ENCODE data around the gene MYZAP. TPM values are rescaled to one million over a fixed set of nuclear protein-coding genes. Genes with fewer than 3 reads are reported as not detected.

Gene MYZAP
- total and polyA plus RNA-seq, 2 of the 13 experiments (the other 11 are each of a cell fraction or from before 2014, with no cell fraction given) = not detected

DNA sequence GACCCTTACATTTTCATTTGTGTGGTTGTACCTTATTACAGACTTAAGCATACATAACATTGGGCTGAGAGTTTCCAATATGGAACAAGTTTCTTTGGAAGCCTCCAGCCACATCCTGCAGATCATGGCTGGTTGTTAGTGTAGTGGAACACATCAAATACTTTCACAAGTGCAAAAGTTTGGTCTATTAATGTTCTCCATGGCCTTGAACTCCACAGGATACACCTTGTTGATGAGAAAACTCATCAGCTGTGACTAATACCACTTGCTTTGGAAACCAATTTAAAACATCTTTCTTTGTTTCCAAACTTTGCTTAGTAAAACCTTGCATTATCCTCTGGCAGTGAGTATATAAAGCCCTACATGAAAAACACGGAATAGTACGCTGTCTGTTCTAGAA, 46.1 kb downstream of the MYZAP start (continued):
- TF ChIP-seq GABPB1 (CRISPR knock-in tag; IDR thresholded peaks at IDR 0.05) (no peak), SAFB2 (CRISPR knock-in tag; IDR thresholded peaks at IDR 0.05; ENCODE audit: borderline replicate concordance, low read depth) (no peak), ZNF724P (CRISPR knock-in tag; IDR thresholded peaks at IDR 0.05; ENCODE audit: borderline replicate concordance) (no peak)

DNA sequence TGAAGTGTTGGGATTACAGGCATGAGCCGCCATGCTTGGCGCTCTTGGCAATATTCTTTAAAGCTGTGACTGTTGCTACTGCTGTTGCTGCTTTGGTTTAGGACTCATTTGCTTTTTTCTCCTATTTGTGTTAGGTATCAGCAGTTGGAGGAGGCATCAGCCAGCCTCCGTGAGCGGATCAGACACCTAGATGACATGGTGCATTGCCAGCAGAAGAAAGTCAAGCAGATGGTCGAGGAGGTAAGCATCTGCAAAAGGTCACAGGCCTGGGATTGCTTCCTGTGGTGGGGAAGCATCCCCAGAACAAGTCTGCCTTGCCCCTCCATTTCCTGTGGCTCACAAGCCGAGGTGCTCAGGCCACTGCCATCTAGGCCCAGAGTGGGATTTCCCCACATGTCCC, 47.6 kb downstream of the MYZAP start:
- ChIA-PET POLR2A (no interaction called here), CTCF (ENCODE audit: low intra/inter-chr PET ratio, low total read pairs) (no interaction called here)
- ATAC-seq (no peak), DNase-seq (ENCODE audit: low spot score) (no peak), FAIRE-seq (no peak)
- BruUV-seq (replicated peaks) = no TSS peak
- Histone ChIP-seq H3K36me3 (replicated peaks in 1 of 2; ENCODE audit: control insufficient read depth in 1 of 2, insufficient read depth in 2 of 2, low read length in 2 of 2) (no peaks in the 10 kb centered on the region), H3K9ac (ENCODE audit: insufficient read depth, low read depth, low read length) (no peak overlapping the region), H3K4me3 (replicated peaks in 1 of 3; ENCODE audit: insufficient read depth in 1 of 3, low read depth in 2 of 3, low read length in 3 of 3) (no peak overlapping the region), H3K27me3 (ENCODE audit: control insufficient read depth in 1 of 2, insufficient read depth in 2 of 2, low read length in 2 of 2) (peaks cover 0 to 13% of the 10 kb centered on the region in 2 experiments; a peak in 3 of 5 replicates), H3K4me2 (ENCODE audit: low read depth, low read length) (no peak overlapping the region), H3K4me1 (ENCODE audit: insufficient read depth, low read length) (no peaks in the 10 kb centered on the region), H4K20me1 (ENCODE audit: insufficient read depth, low read length) (no peaks in the 10 kb centered on the region), H2AFZ (ENCODE audit: low read length) (no peak overlapping the region), H3K27ac (ENCODE audit: extremely low read length, insufficient read depth, low read length) (no peak overlapping the region), H3K9me3 (ENCODE audit: low read length) (no peaks in the 10 kb centered on the region), H3K79me2 (ENCODE audit: insufficient read depth, low read length) (no peaks in the 10 kb centered on the region)
- 71% methylated on average over 4 of the region's 6 CpGs for WGBS (ENCODE audit: low lambda C conversion rate)
- intact Hi-C loops (cut with micrococcal nuclease; ENCODE audit: unreplicated experiment) = no loop called here
- in situ Hi-C loops (cut with HindIII; ENCODE audit: extremely low pct_ligation_motif_present, low pct_unique_long_range_greater_than_20kb) = no loop called here
- TF ChIP-seq, protein P1, sequence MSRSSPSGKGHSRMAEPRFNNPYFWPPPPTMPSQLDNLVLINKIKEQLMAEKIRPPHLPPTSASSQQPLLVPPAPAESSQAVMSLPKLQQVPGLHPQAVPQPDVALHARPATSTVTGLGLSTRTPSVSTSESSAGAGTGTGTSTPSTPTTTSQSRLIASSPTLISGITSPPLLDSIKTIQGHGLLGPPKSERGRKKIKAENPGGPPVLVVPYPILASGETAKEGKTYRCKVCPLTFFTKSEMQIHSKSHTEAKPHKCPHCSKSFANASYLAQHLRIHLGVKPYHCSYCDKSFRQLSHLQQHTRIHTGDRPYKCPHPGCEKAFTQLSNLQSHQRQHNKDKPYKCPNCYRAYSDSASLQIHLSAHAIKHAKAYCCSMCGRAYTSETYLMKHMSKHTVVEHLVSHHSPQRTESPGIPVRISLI (CRISPR knock-in tag; IDR thresholded peaks at IDR 0.05; ENCODE audit: borderline replicate concordance) = no peak
- TF ChIP-seq, protein P2, sequence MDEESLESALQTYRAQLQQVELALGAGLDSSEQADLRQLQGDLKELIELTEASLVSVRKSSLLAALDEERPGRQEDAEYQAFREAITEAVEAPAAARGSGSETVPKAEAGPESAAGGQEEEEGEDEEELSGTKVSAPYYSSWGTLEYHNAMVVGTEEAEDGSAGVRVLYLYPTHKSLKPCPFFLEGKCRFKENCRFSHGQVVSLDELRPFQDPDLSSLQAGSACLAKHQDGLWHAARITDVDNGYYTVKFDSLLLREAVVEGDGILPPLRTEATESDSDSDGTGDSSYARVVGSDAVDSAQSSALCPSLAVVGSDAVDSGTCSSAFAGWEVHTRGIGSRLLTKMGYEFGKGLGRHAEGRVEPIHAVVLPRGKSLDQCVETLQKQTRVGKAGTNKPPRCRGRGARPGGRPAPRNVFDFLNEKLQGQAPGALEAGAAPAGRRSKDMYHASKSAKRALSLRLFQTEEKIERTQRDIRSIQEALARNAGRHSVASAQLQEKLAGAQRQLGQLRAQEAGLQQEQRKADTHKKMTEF (CRISPR knock-in tag; IDR thresholded peaks at IDR 0.05) = no peak
- TF ChIP-seq, protein P3, sequence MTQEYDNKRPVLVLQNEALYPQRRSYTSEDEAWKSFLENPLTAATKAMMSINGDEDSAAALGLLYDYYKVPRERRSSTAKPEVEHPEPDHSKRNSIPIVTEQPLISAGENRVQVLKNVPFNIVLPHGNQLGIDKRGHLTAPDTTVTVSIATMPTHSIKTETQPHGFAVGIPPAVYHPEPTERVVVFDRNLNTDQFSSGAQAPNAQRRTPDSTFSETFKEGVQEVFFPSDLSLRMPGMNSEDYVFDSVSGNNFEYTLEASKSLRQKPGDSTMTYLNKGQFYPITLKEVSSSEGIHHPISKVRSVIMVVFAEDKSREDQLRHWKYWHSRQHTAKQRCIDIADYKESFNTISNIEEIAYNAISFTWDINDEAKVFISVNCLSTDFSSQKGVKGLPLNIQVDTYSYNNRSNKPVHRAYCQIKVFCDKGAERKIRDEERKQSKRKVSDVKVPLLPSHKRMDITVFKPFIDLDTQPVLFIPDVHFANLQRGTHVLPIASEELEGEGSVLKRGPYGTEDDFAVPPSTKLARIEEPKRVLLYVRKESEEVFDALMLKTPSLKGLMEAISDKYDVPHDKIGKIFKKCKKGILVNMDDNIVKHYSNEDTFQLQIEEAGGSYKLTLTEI (CRISPR knock-in tag; conservative IDR thresholded peaks at IDR 0.05) = no peak
- no peak for TF ChIP-seq ZNF557 (CRISPR knock-in tag; IDR thresholded peaks at IDR 0.05)
- TF ChIP-seq MBNL3 (CRISPR knock-in tag; conservative IDR thresholded peaks at IDR 0.05) = no peak
- TF ChIP-seq TBP (CRISPR knock-in tag; IDR thresholded peaks at IDR 0.05) = no peak
- TF ChIP-seq NFE2 (CRISPR knock-in tag; IDR thresholded peaks at IDR 0.05) = no peak
- TF ChIP-seq ZNF713 (CRISPR knock-in tag; IDR thresholded peaks at IDR 0.05) = no peak
- TF ChIP-seq SRSF4 (IDR thresholded peaks at IDR 0.05; ENCODE audit: low read depth, low read length, poor library complexity, severe bottlenecking) = no peak
- TF ChIP-seq KLF6 (CRISPR knock-in tag; IDR thresholded peaks at IDR 0.05) = no peak
- TF ChIP-seq CENPT (CRISPR knock-in tag; IDR thresholded peaks at IDR 0.05; ENCODE audit: low read depth) = no peak
- TF ChIP-seq ZNF234 (CRISPR knock-in tag; conservative IDR thresholded peaks at IDR 0.05) = no peak
- no peak for TF ChIP-seq SP2 (CRISPR knock-in tag; IDR thresholded peaks at IDR 0.05)
- TF ChIP-seq POLR2A (IDR thresholded peaks at IDR 0.05; ENCODE audit: insufficient read depth in 1 of 2, low read depth in 2 of 2, low read length in 2 of 2) = no peak
- TF ChIP-seq ZBTB7B (CRISPR knock-in tag; IDR thresholded peaks at IDR 0.05) = no peak
